HG02623 (cell line): ENCODE measurements around the gene NKRF.
A peak's percentile ranks its signal among the peaks of the same experiment; 100 is the strongest.
"Not testable (repeated sequence)": the region's sequence is repeated elsewhere in the genome, so short reads cannot be mapped to it uniquely, and the experiment has no call there.

Experiments
- ATAC-seq: cut with Tn5 transposase; IDR thresholded peaks from one replicate; pipeline ENCODE4 v1.9.1; 2021; ENCODE audit warnings: moderate library complexity; ENCODE audit not compliant: unreplicated experiment

NKRF gene

DNA sequence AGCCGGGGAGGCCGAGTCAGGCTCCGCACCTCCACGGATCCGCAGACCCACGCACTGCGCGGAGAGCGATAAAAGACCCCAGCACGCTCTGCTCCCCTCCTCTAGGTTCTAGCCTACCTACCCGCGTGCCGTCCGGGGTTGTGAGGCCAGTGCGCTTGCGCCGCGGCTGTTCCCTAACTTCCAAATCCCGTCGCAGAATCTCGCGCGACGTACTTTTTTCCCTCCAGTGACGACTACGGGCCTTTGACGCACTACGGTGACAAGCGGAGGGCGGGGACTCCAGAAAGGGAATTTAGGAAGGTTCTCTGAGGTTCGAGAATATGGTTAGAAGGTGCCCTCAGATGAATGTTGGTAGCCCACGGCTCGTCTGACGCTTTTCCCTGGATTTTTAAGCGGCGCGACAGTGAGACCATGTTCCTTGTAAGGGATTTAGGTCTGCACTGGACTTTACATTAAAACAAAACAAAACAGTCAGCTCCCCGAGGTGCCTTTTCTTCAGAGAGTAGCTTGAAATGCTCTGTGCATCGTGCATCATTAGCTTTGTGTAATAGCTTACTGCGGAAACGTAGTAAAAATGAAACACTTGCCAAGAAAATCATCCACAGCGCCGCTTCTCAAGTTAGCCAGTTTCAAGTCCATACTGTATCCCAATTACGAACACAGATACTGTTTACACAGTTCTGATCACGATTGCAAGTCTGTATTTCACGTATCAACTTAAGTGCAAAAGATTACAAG is at the start of gene NKRF:
Gene NKRF (minus strand): TSS at position 145 of the 738 bp plus-strand sequence.
- ATAC-seq: peak; percentile 73

DNA sequence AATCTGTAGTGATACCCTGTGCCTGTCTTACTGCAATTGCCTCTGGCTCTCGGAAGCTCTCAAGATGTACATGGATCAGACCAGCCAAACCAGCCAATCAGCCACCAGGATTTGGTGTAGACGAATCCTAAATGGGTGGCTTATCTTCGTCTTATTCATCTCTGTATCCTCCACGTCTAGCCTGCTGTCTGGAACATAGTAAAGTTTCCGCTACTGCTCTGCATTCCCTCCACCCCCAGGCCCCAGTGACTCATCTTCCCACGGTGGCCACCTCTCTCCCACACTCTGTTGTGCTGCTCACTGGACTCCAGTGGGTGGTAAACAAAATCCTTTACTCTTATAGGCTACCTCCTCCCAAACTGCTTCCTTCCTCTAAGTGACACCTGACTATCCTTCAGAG is 48.9 kb upstream of the NKRF start:
- no peak for ATAC-seq

DNA sequence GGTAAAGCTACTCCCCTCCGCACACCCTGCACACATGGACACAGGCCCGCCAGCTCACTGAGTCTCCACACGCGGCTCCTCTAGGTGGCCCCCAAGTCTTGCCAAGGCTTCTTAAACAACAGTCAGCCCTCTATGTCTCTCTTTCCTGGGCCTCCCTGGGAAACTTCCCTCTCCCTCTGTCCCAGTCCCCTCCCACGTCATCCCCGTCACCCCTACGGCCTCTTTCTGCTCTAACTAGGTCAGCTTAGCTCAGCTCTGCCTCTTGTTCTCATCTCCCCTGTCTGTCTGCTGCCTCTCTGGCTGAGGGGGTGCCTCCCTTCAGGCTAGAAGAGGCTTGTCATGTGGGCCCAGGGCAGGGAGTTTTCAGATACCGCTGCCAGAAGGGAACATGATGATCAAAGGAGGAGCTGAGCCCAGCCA is 47.9 kb upstream of the NKRF start:
- ATAC-seq: no peak

DNA sequence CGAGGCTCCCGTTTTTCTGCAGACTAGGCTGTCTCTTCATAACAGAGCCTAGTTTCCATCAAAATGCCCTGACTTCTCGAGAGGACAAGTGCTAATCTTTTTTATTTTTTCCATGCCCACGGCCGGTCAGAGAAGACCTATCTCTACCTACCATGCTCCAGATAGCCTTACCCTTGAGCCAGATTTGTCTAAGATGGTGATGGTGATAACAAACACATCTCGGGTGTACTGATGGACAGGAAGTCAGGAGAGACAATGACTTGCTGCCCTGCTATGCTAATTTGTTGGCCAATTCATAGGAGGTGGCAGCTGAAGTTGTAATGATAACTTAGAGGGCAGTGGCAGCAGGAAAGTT is 42.2 kb upstream of the NKRF start:
- ATAC-seq: no peak

DNA sequence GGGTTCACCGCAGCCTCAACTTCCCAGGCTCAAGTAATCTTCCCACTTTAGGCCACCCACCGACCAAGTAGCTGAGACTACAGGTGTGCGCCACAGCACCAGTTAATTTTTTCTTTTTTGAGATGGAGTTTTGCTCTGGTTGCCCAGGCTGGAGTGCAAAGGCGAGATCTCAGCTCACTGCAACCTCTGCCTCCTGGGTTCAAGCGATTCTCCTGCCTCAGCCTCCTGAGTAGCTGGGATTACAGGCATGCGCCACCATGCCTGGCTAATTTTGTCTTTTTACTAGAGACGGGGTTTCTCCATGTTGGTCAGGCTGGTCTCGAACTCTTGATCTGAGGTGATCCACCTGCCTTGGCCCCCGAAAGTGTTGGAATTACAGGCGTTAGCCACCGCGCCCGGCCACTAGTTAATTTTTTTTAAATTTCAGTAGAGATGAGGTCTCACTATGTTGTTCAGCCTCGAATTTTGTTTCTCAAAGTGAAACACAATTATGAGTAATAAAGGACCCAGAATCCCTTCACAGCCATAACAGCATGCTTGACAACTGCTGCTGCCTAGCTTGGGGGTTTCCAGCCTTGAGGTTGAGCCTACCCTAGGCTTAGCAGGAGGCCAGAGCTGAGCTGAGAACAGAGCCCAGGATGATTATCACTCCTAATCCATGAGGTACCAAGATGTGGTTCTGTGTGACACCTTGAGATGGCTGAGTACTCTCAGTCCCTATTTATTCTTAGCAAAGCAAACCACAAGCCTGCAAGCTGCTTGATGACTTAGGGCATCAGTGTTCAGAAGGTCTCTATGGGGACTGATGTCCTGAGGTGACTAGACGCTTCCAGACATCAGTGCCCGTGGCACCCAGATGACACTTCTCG is 41.6 kb upstream of the NKRF start:
- peak; percentile 97 for ATAC-seq

DNA sequence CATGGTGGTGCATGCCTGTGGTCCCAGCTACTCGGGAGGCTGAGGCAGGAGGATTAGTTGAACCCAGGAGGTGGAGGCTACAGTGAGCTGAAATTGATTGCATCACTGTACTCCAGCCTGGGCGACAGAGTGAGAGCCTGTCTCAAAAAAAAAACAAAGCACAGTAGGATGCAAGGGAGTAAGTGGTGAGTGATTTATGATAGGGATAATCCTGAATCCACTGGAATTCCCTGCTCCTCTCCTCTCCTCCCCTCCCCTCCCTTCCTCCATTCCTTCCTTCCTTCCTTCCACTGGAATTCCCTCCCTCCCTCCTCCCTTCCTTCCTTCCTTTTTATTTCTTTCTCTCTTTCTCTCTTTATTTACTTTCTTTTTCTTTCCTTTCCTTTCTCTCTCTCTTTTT is 40.9 kb upstream of the NKRF start:
- ATAC-seq: no peak

DNA sequence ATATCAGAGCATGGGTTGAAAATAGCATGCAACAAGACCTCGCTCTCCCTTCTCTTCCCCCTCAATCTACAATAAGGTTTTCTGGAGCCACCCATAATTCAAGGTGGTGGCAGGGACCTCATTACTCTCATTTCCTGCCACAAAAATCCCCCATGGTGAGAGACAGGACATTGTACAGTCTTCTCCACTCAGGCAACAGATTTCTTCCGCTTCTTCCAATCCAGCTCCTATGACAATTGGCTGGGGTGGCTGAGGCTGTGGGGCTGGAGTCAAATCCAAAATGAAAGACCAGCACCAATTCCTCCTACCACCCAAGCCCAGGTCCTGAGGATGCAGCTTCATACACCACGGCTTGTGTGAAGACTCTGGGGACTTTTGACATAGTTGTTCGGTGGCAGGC is 40.3 kb upstream of the NKRF start:
- no peak for ATAC-seq

DNA sequence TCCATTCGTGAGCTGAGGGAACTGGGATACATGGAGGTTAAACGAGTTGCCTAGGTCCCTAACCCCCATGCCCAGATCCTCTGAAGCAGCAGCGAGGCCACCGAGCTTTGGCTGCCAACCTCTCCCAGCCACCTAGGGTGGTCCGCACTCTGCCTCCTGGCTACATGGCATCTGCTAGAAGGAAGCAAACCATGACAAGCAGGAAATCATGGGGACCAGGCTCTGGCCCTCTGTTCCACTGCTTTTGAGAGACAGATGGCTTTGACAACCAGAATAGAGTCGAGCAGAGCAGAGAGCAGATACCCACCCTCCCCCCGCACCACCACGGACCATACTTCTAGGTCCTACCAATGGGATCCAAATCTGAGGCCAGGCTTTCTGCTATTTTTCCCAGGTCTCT is 37.5 kb upstream of the NKRF start:
- no peak for ATAC-seq

DNA sequence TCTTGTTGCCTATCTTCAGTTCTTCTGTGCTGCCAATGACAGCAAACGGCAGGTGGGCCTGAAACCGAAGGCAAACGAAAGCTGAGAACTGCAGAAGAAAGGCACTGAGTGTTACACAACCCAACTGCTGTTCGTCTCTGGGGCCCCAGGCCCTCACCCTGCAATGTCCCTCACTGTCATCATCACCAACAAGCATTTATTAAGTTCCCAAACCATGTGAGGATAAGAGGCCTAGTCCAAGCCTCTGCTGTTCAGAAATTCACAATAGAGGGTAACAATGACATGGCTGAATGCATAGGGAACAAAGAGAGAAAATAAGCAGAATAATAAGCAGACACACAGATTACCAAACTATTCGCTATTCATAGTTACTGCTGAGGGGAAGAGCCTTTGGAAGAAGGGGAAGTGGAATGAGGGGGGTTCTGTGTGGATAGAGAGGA is 34.5 kb upstream of the NKRF start:
- ATAC-seq: no peak

DNA sequence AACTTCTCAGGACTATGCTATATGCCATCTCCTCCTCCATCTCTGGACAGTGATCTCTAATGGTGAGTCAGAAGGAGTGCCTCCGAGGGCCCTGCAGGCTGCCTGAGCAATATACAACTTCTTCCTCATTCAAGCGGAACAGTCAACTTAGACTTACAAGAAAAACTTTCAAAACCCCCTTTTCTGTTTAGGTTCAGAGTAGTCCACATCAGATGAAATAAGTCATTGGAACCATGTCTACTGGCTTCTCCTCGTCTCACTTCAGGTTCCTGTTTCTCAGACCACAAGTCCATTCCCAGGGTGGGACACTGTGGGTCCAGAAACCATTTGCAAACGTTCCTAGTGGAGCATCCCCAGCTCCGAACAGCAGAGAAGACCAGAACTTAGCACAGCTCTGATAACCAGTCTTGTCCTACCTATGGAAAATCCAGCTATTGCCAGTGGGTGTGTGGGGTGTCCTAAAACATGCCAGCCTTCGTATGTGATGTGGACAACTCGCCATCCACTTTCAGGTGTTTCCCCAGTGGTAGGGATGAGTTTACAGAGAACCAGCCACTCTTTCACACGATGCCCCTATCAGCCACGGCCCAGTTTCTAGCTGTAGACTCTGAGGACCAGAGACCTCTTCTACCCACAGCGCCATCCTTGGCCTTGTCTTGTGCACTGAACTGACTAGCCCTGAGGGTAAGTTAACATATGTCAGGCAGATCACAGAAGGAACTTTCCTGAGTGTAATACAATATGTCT is 32.7 kb upstream of the NKRF start:
- peak; percentile 60 for ATAC-seq

DNA sequence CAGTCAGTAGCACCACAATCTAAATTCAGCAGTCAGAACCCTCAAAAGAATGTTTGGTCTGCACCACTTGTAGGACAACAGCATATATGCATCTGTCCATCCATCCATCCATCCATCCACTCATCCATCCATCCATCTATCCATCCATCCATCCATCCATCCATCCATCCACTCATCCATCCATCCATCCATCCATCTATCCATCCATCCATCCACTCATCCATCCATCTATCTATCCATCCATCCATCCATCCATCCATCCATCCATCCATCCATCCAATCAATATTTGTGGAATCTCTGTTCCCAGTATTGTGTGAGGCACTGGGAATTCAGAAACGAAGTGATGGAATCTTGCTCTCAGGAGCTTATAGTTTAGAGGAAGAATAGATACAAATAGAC is 31.2 kb upstream of the NKRF start:
- ATAC-seq: not testable (repeated sequence)

DNA sequence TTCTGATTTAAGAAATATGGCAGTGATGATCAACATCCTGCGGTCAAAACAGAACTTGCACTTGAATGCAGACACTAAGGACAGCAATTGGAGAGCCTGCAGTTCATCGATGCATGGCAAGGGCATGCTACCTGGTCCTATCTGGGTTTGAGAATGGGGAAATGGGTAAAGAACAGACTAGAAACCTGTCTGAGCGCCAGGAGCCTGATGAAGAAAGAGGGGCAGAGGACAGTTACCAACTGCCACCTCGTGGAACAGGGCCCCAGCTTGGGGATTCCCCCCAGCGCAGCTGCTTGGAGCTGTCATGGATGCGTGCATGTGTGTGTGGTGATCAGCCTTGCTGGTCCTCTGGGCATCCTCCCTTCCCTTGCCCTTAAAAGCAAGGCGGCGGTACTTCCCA is 30.2 kb upstream of the NKRF start:
- peak; percentile 56 for ATAC-seq

DNA sequence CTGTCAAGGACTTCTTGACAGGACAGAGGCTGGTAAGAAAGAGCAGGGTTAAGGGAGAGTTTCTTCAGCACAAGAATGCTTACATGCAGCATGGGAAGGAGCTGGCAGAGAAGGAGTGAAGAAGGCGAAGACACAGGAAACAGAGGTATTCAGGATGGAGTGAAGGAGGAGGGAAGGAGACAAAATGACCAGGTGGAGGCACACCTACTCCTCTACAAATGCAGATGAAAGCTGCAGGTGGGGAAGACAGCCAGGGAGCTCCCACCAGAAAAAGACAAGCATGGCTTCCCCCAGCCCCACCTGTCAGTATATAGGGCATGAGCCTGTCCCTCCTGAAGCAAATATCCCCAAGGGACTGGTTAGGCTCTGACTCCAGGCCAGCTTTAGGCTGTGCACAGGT is 29.6 kb upstream of the NKRF start:
- no peak for ATAC-seq

DNA sequence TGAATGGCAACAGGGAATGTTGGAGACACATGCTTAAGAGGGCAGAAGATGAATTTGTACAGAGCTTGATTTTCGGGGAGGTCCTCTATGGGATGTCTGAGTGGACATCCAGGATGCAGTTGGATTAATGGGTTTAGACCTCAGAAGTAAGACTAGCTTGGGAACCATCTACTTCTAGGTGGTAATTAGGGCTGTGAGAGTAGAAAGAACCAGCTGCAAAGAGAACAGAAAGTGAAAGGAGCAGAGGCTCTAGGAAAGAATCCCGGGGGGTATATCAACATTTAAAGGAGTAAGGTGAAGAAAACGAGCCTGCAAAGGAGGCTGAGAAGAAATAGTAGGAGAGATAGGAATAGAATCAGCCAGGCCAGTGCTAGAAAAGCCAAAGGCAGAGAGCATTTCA is 29.0 kb upstream of the NKRF start:
- ATAC-seq: no peak

DNA sequence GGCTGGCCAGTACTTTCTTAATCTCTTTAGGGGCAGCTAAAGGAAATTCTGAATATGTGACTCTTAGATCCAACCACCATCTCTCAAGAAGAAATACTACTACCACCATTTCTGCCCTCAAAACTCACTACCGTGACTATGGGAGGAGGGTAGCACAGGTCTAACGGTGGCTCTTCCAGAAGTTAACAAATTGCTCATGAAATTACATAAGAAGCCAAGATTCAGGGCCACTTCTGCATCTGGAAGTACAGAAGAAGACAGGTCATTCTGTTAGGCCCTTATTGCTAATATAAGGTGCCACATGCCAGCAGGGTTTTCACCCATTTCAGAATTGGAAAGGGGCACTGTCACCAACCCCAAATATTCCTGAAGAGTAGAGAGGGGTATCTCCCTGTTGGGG is 19.6 kb upstream of the NKRF start:
- ATAC-seq: no peak

DNA sequence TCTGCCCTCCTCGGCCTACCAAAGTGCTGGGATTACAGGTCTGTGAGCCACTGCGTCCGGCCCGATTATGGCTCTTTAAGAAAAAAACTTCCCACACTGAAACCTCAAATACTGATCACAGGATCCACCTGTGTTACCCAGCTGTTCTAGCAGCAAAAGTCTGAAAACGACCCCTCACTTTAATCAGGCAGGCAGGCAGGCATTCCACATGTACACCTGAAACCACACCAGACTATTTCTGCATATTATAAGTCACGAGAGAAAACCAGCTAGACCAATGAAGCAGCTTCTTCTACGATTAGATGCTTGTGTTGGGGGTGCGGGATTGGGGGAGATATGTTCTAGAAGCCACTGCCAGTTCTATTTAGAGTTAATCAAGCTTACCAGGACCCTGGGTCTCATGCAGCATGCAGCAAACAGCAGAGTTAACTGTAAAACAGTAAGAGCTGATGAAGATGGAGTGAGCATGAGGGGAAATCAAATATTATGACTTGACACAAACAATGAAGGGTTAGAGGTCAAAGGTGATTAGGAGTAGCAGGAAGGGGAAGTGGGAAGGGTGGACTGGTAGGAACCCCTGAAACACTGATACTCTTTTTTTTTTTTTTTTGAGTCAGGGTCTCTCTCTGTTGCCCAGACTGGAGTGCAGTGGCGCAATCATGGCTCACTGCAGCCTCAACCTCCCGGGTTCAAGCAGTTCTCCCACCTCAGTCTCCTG is 18.9 kb upstream of the NKRF start:
- ATAC-seq: no peak

DNA sequence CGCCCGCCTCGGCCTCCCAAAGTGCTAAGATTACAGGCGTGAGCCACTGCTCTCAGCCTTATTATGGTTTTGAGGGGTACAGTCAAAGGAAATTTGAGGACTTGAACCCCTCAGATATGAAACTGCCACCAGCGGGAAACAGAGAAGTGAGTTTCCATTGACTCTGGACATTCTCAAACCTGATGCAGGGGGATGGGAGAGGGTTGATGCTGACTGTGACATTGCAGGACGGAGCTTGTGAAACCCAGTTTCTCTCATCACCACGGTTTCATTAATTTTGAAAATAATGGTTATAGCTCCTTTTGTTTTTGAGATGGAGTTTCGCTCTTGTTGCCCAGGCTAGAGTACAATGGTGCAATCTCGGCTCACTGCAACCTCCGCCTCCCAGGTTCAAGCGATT is 18.2 kb upstream of the NKRF start:
- no peak for ATAC-seq

DNA sequence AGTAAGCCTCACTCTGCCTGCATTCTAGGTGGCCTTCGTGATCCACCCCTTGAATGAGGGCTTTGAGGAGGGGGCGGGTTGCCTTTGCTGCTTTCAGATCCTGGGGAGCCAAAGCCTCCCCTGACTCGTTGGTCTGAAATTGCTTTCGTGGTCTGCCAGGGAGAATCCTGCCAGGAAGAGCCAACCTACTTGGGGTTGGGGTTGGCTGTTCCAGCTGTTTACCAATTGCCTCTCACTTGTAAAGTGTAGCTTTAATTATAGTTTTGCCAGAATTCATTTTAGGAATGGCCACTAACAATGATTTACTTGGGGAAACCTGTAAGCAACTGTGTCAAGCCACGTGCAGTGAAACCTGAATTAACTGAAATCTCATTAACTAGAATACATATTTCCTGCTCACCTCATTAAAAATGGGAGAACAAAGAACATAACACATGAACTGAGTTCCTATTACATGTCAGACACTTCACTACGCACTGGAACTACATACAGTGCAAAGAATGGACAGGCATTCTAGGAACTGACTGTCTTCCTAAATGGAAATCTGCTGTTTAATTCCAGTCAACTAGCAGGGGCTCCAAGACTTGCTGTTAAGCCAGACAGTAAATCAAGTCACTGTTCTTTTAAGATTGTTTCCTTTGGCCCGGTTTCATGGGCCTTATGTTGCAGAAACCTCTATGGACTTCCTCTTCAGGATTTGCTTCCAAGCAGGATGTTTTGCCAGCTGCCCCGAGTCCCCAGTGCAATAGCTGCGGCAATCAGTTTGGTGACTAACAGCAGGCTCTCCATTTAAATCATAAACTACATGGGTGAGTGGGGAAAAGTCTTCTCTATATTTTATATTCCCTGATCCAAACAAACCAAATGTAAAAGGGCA is 16.4 kb upstream of the NKRF start:
- ATAC-seq: no peak

DNA sequence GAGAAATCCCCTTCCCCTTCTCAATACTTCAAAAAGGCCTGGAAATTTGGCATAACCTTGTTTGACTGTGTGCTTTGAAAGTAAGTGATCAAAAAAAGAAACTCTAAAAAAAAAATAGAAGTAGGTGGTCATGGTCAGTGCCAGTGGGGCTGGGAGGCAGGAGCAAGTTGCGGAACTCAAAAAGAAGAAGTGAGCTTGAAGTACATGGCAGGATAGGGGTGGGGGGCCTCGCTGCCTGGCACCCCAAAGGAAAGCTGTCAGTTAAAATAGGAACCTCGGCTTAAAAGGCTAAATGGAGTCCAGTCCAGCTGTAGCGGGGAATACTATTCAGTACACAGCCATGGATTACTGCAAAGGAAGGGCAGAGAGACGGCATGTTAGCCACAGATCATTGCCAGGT is 12.2 kb upstream of the NKRF start:
- no peak for ATAC-seq

DNA sequence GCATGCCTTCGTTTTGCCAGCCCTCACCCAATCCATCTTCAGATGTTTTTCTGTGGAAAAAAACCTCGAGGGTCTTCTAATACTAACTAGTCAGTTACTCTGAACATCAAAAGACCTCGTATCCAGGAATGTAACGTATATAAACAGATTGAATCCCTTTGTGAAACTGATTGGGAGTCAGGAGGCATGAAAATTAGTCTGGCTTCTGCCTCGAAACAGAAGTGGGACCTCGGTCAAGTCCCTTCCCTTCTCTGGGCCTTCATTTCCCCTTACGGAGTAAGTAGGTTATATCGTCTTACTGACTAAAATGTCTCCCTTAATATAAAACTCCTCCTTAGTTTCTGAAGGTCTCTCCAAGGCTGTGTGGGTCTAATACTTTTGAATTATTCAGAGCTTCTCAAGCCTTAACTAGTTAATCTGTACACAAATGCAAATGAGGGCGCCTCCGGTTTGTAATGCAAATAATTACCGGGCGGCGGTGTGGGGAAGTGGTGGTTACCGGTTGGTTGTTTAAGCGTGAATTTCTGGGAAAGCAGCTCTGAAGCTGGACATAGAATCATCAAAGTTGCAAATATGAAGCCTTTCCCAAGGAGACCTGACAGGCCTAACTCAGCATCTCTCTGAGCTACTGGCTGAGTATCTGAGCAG is 11.4 kb upstream of the NKRF start:
- peak; percentile 68 for ATAC-seq
